GM15510 (cell line): ENCODE data around the gene ATR.

Experiments used
- POLR2A ChIP-seq: IDR thresholded peaks from 3 replicates; pipeline ENCODE4 v1.6.1; 2011; ENCODE audit warnings: borderline replicate concordance; ENCODE audit not compliant: insufficient read length; ENCODE audit errors: extremely low read depth

Gene ATR

GRCh38 chr3:142578329-142579223, at the start of gene ATR:
TSS of gene ATR (minus strand) at chr3:142578733. CDS start at chr3:142578704, 29 bp downstream.
- peak; percentile 83 for TF ChIP-seq POLR2A

DNA sequence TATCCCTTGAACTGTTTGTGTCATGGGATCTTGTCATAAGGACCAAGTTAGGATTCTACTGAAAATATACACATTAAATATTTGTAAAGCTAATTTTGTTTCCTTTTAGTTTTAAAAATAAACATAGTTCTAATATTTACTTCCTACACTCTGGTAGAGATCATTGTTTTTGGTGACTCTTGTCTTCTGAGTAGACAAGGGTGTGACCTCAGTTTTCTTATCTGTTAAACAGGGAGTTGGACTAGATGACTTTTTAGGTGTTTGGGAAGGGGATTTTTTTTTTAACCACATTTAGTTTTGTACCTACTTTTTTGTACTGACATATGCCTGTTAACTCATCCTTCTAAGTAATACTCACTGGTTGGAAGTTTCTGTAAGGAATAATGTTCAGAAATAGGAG, 48.4 kb upstream of the ATR start:
- no peak for TF ChIP-seq POLR2A

DNA sequence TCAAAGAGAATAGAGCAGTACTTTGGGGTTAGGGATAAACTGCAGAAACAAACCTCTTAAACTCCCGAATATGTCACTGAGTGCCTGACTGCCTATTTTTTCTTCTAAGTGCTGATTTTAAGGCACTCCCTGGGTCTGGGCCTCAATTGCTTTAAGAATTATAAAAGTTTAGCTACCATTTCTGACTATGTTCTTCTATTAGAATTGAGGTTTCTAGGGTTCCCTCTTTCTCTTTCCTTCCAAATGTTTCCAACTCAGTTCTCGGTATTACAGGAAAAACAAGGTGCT, 46.6 kb upstream of the ATR start:
- TF ChIP-seq POLR2A, result no peak

DNA sequence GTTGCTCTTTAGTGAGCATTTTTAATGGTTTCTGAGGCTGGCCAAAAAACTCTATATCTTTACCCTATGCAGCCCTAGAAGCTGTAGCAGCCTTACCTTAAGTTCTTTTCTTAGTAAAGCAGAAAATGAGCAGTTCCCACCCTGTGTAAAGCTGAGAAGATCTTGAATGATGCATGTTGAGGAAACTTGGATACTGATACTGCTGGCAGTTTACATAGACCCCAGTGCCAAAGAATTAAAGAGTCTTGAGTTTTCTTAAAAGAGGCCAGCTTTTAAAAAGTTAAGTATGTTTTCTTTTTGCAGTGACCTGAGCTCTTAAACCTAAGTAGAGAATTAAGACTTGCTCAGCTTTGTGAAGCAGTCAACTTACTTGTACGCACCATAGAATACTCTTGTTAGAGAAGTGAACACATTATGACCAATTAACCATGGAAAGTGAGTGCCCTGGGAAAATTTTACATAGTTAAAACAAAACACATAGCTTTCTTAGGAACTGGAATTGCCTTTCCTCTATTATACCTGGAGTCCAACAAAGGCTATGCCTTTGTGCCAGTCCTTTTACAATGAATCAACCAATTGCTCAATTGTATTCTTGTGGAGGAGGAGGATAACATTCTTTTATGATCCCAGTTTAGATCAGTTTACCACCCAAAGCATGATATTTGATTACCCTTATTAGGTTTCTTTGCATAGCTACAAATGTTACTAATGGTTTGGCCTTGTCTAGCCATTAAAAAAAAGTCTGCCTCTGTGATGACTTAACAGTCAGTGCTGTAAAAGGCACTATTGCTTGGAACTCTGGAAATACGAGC, 46.0 kb upstream of the ATR start:
- no peak for TF ChIP-seq POLR2A

- TF ChIP-seq POLR2A, result no peak
Measured at GRCh38 chr3:142623194-142623593, 44.7 kb upstream of the ATR start.

DNA sequence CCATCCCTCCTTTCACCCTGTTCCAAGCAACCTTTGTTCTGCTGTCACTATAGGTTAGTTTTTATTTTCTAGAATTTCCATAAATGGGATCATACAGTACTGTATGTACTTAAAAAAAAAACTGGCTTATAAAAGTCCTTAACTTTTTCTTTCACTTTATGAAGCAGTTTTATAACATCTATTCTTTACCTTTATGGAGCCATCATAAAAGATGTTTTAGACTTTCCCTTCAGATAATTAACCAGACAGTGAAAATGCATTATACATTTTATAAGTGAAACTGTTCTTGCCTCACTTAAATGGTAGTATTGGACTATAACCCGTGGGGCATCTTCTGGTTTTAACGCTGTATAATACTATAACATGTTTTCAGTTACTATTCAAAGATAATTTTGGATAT, 43.9 kb upstream of the ATR start:
- TF ChIP-seq POLR2A, result no peak

- no peak for TF ChIP-seq POLR2A
Measured at GRCh38 chr3:142618917-142619461, 40.5 kb upstream of the ATR start.

- no peak for TF ChIP-seq POLR2A
Measured at GRCh38 chr3:142615171-142615570, 36.6 kb upstream of the ATR start.

DNA sequence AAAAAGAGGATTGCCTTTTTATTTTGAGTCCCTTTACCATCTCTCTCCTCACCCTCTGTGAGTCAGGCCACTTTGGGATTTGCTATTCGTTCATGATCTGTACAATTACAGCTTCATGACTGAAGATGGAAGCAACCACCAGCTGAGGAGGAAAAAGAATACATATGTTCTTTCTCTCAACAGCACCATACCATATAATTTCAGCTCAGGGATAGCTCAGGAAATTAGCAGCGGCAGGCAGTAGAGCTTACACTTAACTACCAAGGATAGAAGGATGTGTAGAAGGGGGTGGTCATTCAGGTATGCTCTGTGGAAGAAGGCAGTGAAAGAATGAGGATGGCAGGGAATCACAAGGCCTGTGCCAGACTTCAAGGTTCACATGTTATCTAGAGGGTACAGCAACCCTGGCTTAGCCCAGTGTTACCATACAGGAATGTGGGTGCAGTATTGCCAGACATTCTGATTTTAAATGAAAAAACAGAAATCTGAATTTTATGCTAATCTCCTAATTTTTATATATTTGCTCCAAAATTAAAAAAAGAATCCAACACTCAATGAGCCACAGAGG, 35.6 kb upstream of the ATR start:
- TF ChIP-seq POLR2A, result no peak

- TF ChIP-seq POLR2A, result no peak
Measured at GRCh38 chr3:142613491-142613890, 35.0 kb upstream of the ATR start.

DNA sequence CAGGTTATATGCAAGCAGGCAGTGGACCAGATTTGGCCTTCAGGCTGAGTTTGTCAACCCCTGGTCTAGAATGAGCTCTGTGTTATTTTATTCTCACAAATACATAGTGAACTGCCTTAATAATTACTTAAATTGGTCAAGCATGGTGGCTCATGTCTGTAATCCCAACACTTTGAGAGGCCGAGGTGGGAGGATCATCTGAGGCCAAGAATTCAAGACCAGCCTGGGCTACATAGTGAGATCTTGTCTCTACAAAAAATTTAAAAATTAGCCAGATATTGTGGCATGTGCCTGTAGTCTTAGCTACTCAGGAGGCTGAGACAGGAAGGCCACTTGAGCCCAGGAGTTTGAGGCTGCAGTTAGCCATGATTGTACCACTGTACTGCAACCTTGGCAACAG, 32.7 kb upstream of the ATR start:
- TF ChIP-seq POLR2A, result no peak

- TF ChIP-seq POLR2A, result no peak
Measured at GRCh38 chr3:142609136-142609535, 30.6 kb upstream of the ATR start.

GRCh38 chr3:142608631-142609030, 30.1 kb upstream of the ATR start:
- no peak for TF ChIP-seq POLR2A

GRCh38 chr3:142604940-142605339, 26.4 kb upstream of the ATR start:
- no peak for TF ChIP-seq POLR2A

DNA sequence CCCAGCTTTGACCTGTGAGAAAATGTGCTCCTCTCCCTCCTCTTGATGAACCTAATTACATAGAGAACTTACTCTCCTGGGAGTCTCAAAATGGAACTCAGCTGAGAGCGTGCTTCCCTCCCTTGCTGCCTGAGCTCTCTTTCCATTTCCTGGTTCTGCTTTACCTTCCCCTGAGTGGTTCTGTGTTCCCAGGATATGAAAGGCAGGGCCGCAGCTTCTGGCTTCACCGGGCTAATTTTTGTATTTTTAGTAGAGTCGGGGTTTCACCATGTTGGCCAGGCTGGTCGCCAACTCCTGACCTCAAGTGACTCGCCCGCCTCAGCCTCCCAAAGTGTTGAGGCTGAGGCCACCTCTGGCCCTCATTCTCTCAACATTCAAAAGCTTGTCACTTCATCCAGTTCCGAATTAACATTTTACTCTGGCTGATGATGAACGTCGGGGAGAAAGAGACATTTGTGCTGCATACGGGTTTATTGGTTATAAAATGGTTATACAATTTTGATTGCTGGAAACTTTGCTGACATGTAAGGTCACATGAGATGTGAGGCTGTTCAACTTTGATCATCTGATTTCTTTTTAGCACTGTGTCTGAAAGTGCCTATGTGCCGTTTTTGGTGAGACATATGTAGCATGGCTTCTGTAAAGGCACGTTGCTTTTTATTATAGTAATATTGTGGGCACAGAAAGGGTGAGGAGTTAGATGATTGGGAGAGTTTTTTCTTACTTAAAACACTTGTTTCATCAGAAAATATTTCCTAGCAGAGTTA, 24.3 kb upstream of the ATR start:
- TF ChIP-seq POLR2A, result no peak

DNA sequence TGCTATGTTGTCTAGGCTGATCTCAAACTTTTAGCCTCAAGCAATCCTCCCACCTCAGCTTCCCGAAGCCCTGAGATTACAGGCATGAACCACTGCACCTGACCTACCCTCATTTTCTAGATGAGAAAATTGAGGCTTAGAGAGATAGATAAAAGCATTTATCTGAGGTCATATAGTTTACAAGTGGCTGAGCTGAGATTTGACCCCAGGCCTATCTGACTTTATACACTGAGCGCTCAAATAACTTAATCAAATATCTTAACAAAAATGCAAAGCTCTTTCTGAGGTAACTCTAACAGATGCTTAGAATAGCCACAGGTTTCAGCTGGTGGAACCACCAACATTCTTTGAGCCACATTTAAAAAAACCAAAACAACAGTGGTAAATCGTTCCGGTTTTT, 23.2 kb upstream of the ATR start:
- no peak for TF ChIP-seq POLR2A

DNA sequence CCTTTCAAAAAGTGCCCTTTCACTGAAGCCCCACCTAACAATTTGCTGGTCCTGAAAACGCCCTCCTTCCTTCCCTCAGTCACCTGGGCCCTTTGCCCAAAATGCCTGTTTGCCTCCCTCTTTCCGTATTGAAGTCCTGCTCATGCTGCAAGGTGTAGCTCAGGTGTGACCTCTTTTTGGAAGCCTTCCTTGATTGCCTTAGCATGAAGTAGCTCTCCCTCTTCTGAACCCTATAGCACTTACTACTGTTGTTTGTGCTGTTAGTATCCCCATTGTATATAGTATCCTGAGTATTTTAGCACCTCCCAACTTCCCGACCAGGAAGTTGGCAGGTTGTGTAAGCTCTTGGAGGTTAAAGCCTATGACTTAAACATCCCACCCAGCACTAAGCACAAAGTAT, 19.4 kb upstream of the ATR start:
- no peak for TF ChIP-seq POLR2A
